Liver (tissue), 9 donors: ENCODE results near the gene TST. TPM values are rescaled to one million over a fixed set of nuclear protein-coding genes. Genes with fewer than 3 reads are reported as not detected.

Experiments
- DNase-seq: peaks from one replicate; pipeline ENCODE4 v3.0.0-alpha.2; 2017; ENCODE audit warnings: low spot score
- H3K27ac ChIP-seq, 2 donors: one replicate each; pipeline ENCODE4 v1.7.0; 2013; ENCODE audit warnings: inconsistent platforms in 2 of 2, low read length in 2 of 2, control low read depth in 1 of 2, low read depth in 1 of 2, mild to moderate bottlenecking in 1 of 2
- H3K27me3 ChIP-seq, 4 donors: one replicate each; pipeline versions ENCODE4 v1.6.1 to v1.7.0; 2013; ENCODE audit warnings: low read length in 3 of 4, inconsistent platforms in 1 of 4, mild to moderate bottlenecking in 1 of 4, moderate library complexity in 1 of 4; ENCODE audit not compliant: control insufficient read depth in 4 of 4, insufficient read depth in 4 of 4
- H3K36me3 ChIP-seq, 4 donors: one replicate each; pipeline versions ENCODE4 v1.6.1 to v1.7.0; 2013; ENCODE audit warnings: low read length in 3 of 4, mild to moderate bottlenecking in 3 of 4, low read depth in 1 of 4, moderate library complexity in 1 of 4; ENCODE audit not compliant: control insufficient read depth in 4 of 4, insufficient read depth in 3 of 4
- H3K4me1 ChIP-seq, 4 donors: one replicate each; pipeline versions ENCODE4 v1.6.1 to v1.7.0; 2013; ENCODE audit warnings: low read length in 3 of 4, mild to moderate bottlenecking in 3 of 4, moderate library complexity in 1 of 4; ENCODE audit not compliant: control insufficient read depth in 4 of 4, insufficient read depth in 4 of 4
- H3K4me3 ChIP-seq, 3 donors: one replicate each; pipeline versions ENCODE4 v1.6.1 to v1.7.0; 2013; ENCODE audit warnings: low read length in 3 of 3, control low read depth in 1 of 3, low read depth in 1 of 3, mild to moderate bottlenecking in 1 of 3
- H3K9ac ChIP-seq, 2 donors: one replicate each; pipeline ENCODE4 v1.7.0; 2013; ENCODE audit warnings: low read length in 2 of 2, mild to moderate bottlenecking in 2 of 2, moderate library complexity in 2 of 2, control low read depth in 1 of 2, low read depth in 1 of 2
- H3K9me3 ChIP-seq, 4 donors: one replicate each; pipeline versions ENCODE4 v1.6.1 to v1.7.0; 2013; ENCODE audit warnings: low read length in 3 of 4; ENCODE audit not compliant: control insufficient read depth in 4 of 4
- EGR1 ChIP-seq, 2 donors: IDR thresholded peaks; 2 replicates each; pipeline ENCODE4 v1.6.1; 2016 to 2018; ENCODE audit warnings: antibody characterized with exemption in 2 of 2, low read depth in 2 of 2
- FOXA1 ChIP-seq: IDR thresholded peaks from 2 replicates; pipeline ENCODE4 v1.6.1; 2016; ENCODE audit warnings: antibody characterized with exemption
- FOXA2 ChIP-seq: IDR thresholded peaks from 2 replicates; pipeline ENCODE4 v1.6.1; 2016; ENCODE audit warnings: antibody characterized with exemption
- GABPA ChIP-seq, 2 donors: IDR thresholded peaks in 1 of 2; conservative IDR thresholded peaks in 1 of 2; 2 replicates each; pipeline ENCODE4 v1.6.1; 2016; ENCODE audit warnings: antibody characterized with exemption in 2 of 2, mild to moderate bottlenecking in 1 of 2, moderate library complexity in 1 of 2
- HNF4A ChIP-seq, 2 donors: conservative IDR thresholded peaks; 2 replicates each; pipeline ENCODE4 v1.6.1; 2016; ENCODE audit warnings: antibody characterized with exemption in 2 of 2, mild to moderate bottlenecking in 2 of 2
- HNF4G ChIP-seq: IDR thresholded peaks from 2 replicates; pipeline ENCODE4 v1.6.1; 2016; ENCODE audit warnings: antibody characterized with exemption
- JUND ChIP-seq, 2 donors: IDR thresholded peaks; 2 replicates each; pipeline ENCODE4 v1.6.1; 2016; ENCODE audit warnings: antibody characterized with exemption in 2 of 2
- NR2F2 ChIP-seq: IDR thresholded peaks from 2 replicates; pipeline ENCODE4 v1.6.1; 2016; ENCODE audit warnings: antibody characterized with exemption
- RAD21 ChIP-seq, 2 donors: IDR thresholded peaks; 2 replicates each; pipeline ENCODE4 v1.6.1; 2016; ENCODE audit warnings: antibody characterized with exemption in 2 of 2, mild to moderate bottlenecking in 2 of 2
- RXRA ChIP-seq, 2 donors: IDR thresholded peaks; 2 replicates each; pipeline ENCODE4 v1.6.1; 2017 to 2018; ENCODE audit warnings: antibody characterized with exemption in 2 of 2, mild to moderate bottlenecking in 1 of 2
- SP1 ChIP-seq: IDR thresholded peaks from 2 replicates; pipeline ENCODE4 v1.6.1; 2018; ENCODE audit warnings: antibody characterized with exemption, mild to moderate bottlenecking
- TAF1 ChIP-seq: conservative IDR thresholded peaks from 2 replicates; pipeline ENCODE4 v1.6.1; 2016; ENCODE audit warnings: antibody characterized with exemption, mild to moderate bottlenecking
- YY1 ChIP-seq: IDR thresholded peaks from 2 replicates; pipeline ENCODE4 v1.6.1; 2016; ENCODE audit warnings: antibody characterized with exemption, mild to moderate bottlenecking
- WGBS: extraction: QIAGEN DNeasy Blood & Tissue Kit; methylation state at CpG from one replicate; pipeline ENCODE4 v1.1.7; 2013; 5-methylcytosine and 5-hydroxymethylcytosine counted together
- polyA plus RNA-seq, 2 donors: library from polyadenylated mRNA; stranded (reverse) in 1 of 2; unstranded in 1 of 2; fragments of 200-250 nt in 1 of 2; fragments of >200 nt in 1 of 2; fragmentation: Nextera tagmentation in 1 of 2; extraction: Ambion mirVana in 1 of 2; gene quantifications; one replicate each; pipeline versions ENCODE4 v1.2.1 to v1.2.3, GENCODE V29; 2013 to 2015
- total RNA-seq, 2 donors: library from RNA; depleted of rRNA; stranded (reverse); fragments of >200 nt; gene quantifications; one replicate each; pipeline ENCODE4 v1.2.3, GENCODE V29; 2014
- TF ChIP-seq, protein P1 (sequence below): IDR thresholded peaks from 2 replicates; pipeline ENCODE4 v1.6.1; 2016; ENCODE audit warnings: antibody characterized with exemption
- TF ChIP-seq, protein P2 (sequence below): IDR thresholded peaks from 2 replicates; pipeline ENCODE4 v1.6.1; 2016; ENCODE audit warnings: antibody characterized with exemption
- TF ChIP-seq, protein P3 (sequence below): IDR thresholded peaks from 2 replicates; pipeline ENCODE4 v1.6.1; 2016; ENCODE audit warnings: antibody characterized with exemption
- TF ChIP-seq, protein P4 (sequence below): fragments of 150-350 bp; IDR thresholded peaks from 2 replicates; pipeline ENCODE4 v1.5.1; 2017; ENCODE audit warnings: improper control_type of control experiment, low read depth, low read length; ENCODE audit not compliant: missing input control
- TF ChIP-seq, protein P5 (sequence below): IDR thresholded peaks from 2 replicates; pipeline ENCODE4 v1.6.1; 2016; ENCODE audit warnings: antibody characterized with exemption, mild to moderate bottlenecking
- donor health status: healthy.
- donor health status: healthy.
- donor health status: healthy.
- donor health status: healthy.
- donor health status: healthy.

TST gene
- total and polyA plus RNA-seq, 4 donors: 186 to 404 (median 292) TPM

- H3K4me1 ChIP-seq: peaks cover 8 to 34% (median 27%) of the 10 kb centered on the region in 4 donors
- no peaks in the 10 kb centered on the region for H3K27me3 ChIP-seq
- no peaks in the 10 kb centered on the region for H3K9me3 ChIP-seq
- WGBS: 74% methylated on average over 7 of the region's 7 CpGs
- TF ChIP-seq HNF4A (conservative IDR thresholded peaks at IDR 0.05) (no peak), FOXA2 (no peak), RAD21 (IDR thresholded peaks at IDR 0.05) (no peak), GABPA (IDR thresholded peaks at IDR 0.05 in 1 of 2, conservative IDR thresholded peaks at IDR 0.05 in 1 of 2) (no peak), NR2F2 (no peak), RXRA (IDR thresholded peaks at IDR 0.05) (no peak), EGR1 (IDR thresholded peaks at IDR 0.05; ENCODE audit: low read depth in 2 of 2) (no peak), YY1 (no peak), SP1 (no peak), JUND (IDR thresholded peaks at IDR 0.05) (no peak), FOXA1 (no peak), TAF1 (no peak), HNF4G (no peak)
- TF ChIP-seq, protein P1, sequence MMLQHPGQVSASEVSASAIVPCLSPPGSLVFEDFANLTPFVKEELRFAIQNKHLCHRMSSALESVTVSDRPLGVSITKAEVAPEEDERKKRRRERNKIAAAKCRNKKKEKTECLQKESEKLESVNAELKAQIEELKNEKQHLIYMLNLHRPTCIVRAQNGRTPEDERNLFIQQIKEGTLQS: no peak
- TF ChIP-seq, protein P2, sequence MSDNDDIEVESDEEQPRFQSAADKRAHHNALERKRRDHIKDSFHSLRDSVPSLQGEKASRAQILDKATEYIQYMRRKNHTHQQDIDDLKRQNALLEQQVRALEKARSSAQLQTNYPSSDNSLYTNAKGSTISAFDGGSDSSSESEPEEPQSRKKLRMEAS: no peak
- TF ChIP-seq, protein P3, sequence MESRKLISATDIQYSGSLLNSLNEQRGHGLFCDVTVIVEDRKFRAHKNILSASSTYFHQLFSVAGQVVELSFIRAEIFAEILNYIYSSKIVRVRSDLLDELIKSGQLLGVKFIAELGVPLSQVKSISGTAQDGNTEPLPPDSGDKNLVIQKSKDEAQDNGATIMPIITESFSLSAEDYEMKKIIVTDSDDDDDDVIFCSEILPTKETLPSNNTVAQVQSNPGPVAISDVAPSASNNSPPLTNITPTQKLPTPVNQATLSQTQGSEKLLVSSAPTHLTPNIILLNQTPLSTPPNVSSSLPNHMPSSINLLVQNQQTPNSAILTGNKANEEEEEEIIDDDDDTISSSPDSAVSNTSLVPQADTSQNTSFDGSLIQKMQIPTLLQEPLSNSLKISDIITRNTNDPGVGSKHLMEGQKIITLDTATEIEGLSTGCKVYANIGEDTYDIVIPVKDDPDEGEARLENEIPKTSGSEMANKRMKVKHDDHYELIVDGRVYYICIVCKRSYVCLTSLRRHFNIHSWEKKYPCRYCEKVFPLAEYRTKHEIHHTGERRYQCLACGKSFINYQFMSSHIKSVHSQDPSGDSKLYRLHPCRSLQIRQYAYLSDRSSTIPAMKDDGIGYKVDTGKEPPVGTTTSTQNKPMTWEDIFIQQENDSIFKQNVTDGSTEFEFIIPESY: no peak
- TF ChIP-seq, protein P4, sequence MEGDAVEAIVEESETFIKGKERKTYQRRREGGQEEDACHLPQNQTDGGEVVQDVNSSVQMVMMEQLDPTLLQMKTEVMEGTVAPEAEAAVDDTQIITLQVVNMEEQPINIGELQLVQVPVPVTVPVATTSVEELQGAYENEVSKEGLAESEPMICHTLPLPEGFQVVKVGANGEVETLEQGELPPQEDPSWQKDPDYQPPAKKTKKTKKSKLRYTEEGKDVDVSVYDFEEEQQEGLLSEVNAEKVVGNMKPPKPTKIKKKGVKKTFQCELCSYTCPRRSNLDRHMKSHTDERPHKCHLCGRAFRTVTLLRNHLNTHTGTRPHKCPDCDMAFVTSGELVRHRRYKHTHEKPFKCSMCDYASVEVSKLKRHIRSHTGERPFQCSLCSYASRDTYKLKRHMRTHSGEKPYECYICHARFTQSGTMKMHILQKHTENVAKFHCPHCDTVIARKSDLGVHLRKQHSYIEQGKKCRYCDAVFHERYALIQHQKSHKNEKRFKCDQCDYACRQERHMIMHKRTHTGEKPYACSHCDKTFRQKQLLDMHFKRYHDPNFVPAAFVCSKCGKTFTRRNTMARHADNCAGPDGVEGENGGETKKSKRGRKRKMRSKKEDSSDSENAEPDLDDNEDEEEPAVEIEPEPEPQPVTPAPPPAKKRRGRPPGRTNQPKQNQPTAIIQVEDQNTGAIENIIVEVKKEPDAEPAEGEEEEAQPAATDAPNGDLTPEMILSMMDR: no peak
- TF ChIP-seq, protein P5, sequence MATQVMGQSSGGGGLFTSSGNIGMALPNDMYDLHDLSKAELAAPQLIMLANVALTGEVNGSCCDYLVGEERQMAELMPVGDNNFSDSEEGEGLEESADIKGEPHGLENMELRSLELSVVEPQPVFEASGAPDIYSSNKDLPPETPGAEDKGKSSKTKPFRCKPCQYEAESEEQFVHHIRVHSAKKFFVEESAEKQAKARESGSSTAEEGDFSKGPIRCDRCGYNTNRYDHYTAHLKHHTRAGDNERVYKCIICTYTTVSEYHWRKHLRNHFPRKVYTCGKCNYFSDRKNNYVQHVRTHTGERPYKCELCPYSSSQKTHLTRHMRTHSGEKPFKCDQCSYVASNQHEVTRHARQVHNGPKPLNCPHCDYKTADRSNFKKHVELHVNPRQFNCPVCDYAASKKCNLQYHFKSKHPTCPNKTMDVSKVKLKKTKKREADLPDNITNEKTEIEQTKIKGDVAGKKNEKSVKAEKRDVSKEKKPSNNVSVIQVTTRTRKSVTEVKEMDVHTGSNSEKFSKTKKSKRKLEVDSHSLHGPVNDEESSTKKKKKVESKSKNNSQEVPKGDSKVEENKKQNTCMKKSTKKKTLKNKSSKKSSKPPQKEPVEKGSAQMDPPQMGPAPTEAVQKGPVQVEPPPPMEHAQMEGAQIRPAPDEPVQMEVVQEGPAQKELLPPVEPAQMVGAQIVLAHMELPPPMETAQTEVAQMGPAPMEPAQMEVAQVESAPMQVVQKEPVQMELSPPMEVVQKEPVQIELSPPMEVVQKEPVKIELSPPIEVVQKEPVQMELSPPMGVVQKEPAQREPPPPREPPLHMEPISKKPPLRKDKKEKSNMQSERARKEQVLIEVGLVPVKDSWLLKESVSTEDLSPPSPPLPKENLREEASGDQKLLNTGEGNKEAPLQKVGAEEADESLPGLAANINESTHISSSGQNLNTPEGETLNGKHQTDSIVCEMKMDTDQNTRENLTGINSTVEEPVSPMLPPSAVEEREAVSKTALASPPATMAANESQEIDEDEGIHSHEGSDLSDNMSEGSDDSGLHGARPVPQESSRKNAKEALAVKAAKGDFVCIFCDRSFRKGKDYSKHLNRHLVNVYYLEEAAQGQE: no peak
- no peak overlapping the region for H3K4me3 ChIP-seq
- H3K27ac ChIP-seq: peak overlapping the region; percentile 19 to 33
- no peaks in the 10 kb centered on the region for H3K36me3 ChIP-seq
- no peak for DNase-seq
- peak overlapping the region in 1 of 2 donors; percentile 26 for H3K9ac ChIP-seq
These were observed 24.1 kb upstream of the TST start for GRCh38 chr22:37043209-37043827.
